ENCODE results near the gene CNDP1.

DNA sequence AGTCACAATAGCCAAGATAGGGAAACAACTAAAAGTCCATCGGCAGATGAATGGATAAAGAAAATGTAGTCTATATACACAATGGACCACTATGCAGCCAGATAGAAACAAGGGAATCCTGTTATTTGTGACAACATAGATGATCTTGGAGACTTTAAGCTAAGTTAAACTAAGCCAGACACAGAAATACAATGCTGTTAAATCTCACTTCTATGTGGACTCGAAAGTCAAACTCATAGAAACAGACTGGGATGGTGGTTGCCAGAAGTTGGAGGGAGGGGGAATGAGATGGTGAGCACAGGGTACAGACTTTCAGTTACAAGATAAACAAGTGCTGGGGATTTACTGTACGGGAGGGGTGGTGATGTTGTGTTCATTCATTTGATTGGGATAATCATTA, 5.4 kb upstream of the CNDP1 start:
- TF ChIP-seq, protein P1, sequence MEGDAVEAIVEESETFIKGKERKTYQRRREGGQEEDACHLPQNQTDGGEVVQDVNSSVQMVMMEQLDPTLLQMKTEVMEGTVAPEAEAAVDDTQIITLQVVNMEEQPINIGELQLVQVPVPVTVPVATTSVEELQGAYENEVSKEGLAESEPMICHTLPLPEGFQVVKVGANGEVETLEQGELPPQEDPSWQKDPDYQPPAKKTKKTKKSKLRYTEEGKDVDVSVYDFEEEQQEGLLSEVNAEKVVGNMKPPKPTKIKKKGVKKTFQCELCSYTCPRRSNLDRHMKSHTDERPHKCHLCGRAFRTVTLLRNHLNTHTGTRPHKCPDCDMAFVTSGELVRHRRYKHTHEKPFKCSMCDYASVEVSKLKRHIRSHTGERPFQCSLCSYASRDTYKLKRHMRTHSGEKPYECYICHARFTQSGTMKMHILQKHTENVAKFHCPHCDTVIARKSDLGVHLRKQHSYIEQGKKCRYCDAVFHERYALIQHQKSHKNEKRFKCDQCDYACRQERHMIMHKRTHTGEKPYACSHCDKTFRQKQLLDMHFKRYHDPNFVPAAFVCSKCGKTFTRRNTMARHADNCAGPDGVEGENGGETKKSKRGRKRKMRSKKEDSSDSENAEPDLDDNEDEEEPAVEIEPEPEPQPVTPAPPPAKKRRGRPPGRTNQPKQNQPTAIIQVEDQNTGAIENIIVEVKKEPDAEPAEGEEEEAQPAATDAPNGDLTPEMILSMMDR (IDR thresholded peaks at IDR 0.05): no peak
- TF ChIP-seq ZFX (IDR thresholded peaks at IDR 0.05; ENCODE audit: borderline replicate concordance): no peak

All from 22Rv1 (cell line).